Neuronal stem cell (in vitro differentiated cells): Measurements from ENCODE around the gene RPS14.

Experiments
- DNase-seq: peaks from one replicate; pipeline ENCODE4 v3.0.0-alpha.2; 2013; ENCODE audit warnings: low spot score
- H2AFZ ChIP-seq: one replicate; pipeline ENCODE4 v1.6.1; 2013; ENCODE audit warnings: mild to moderate bottlenecking, low read length, inconsistent platforms
- H2AK5ac ChIP-seq: 2 replicates; pipeline ENCODE4 v1.6.1; 2013; ENCODE audit warnings: low read depth, mild to moderate bottlenecking, inconsistent platforms, low read length, moderate library complexity, mixed read lengths
- H2BK120ac ChIP-seq: 2 replicates; pipeline ENCODE4 v1.6.1; 2013; ENCODE audit warnings: low read depth, mild to moderate bottlenecking, inconsistent platforms, low read length, moderate library complexity, mixed read lengths
- H2BK12ac ChIP-seq: one replicate; pipeline ENCODE4 v1.6.1; 2013; ENCODE audit warnings: low read length, inconsistent platforms
- H2BK15ac ChIP-seq: 2 replicates; pipeline ENCODE4 v1.6.1; 2013; ENCODE audit warnings: mild to moderate bottlenecking, low read length, inconsistent platforms, mixed read lengths
- H2BK5ac ChIP-seq: one replicate; pipeline ENCODE4 v1.6.1; 2013; ENCODE audit warnings: inconsistent platforms, mild to moderate bottlenecking, low read length, moderate library complexity
- H3K14ac ChIP-seq: one replicate; pipeline ENCODE4 v1.6.1; 2013; ENCODE audit warnings: low read length, inconsistent platforms
- H3K18ac ChIP-seq: 2 replicates; pipeline ENCODE4 v1.6.1; 2013; ENCODE audit warnings: low read length, inconsistent platforms
- H3K23ac ChIP-seq: 2 replicates; pipeline ENCODE4 v1.6.1; 2013; ENCODE audit warnings: low read depth, mild to moderate bottlenecking, mixed read lengths, low read length, inconsistent platforms; ENCODE audit not compliant: poor library complexity
- H3K27ac ChIP-seq: replicated peaks from 3 replicates; pipeline ENCODE4 v1.5.1; 2013; ENCODE audit warnings: low read length, inconsistent platforms
- H3K27me3 ChIP-seq, 3 experiments: 2 replicates each; pipeline ENCODE4 v1.6.1; 2013; ENCODE audit warnings: low read length in 3 of 3, mild to moderate bottlenecking in 2 of 3, inconsistent platforms in 1 of 3, low read depth in 1 of 3, mixed read lengths in 1 of 3, moderate library complexity in 1 of 3; ENCODE audit not compliant: control insufficient read depth in 3 of 3, insufficient read depth in 3 of 3
- H3K36me3 ChIP-seq, 2 donors: replicated peaks in 1 of 2; 2 replicates each; pipeline ENCODE4 v1.6.1; 2013; ENCODE audit warnings: low read length in 2 of 2; ENCODE audit not compliant: control insufficient read depth in 2 of 2, insufficient read depth in 2 of 2
- H3K4ac ChIP-seq: 2 replicates; pipeline ENCODE4 v1.6.1; 2013; ENCODE audit warnings: inconsistent platforms, mild to moderate bottlenecking, low read length, moderate library complexity
- H3K4me1 ChIP-seq, 2 donors: 1 replicate in 1 of 2; 2 replicates in 1 of 2; pipeline ENCODE4 v1.6.1; 2013; ENCODE audit warnings: low read length in 2 of 2, low read depth in 1 of 2; ENCODE audit not compliant: control insufficient read depth in 2 of 2, insufficient read depth in 1 of 2
- H3K4me2 ChIP-seq: one replicate; pipeline ENCODE4 v1.6.1; 2013; ENCODE audit warnings: mild to moderate bottlenecking, low read length, inconsistent platforms; ENCODE audit not compliant: insufficient read depth, poor library complexity, severe bottlenecking
- H3K4me3 ChIP-seq, 2 donors: 2 replicates each; pipeline ENCODE4 v1.5.1; 2013; ENCODE audit warnings: low read length in 2 of 2, mild to moderate bottlenecking in 2 of 2, inconsistent platforms in 1 of 2, moderate library complexity in 1 of 2
- H3K79me1 ChIP-seq: one replicate; pipeline ENCODE4 v1.6.1; 2013; ENCODE audit warnings: low read depth, mild to moderate bottlenecking, inconsistent platforms, low read length, moderate library complexity
- H3K9ac ChIP-seq: one replicate; pipeline ENCODE4 v1.6.1; 2013; ENCODE audit warnings: mild to moderate bottlenecking, low read depth, low read length, inconsistent platforms; ENCODE audit not compliant: poor library complexity
- H3K9me3 ChIP-seq, 2 donors: replicated peaks in 1 of 2; 2 replicates each; pipeline versions ENCODE3 to v1.6.1; 2013; ENCODE audit warnings: low read length in 2 of 2, mild to moderate bottlenecking in 2 of 2, inconsistent platforms in 1 of 2, low read depth in 1 of 2, mixed read lengths in 1 of 2, moderate library complexity in 1 of 2; ENCODE audit not compliant: control insufficient read depth in 2 of 2, insufficient read depth in 1 of 2
- H4K8ac ChIP-seq: one replicate; pipeline ENCODE4 v1.6.1; 2013; ENCODE audit warnings: low read depth, mild to moderate bottlenecking, inconsistent platforms, low read length, moderate library complexity
- H4K91ac ChIP-seq: one replicate; pipeline ENCODE4 v1.6.1; 2013; ENCODE audit warnings: low read length, low read depth, mild to moderate bottlenecking, inconsistent platforms; ENCODE audit not compliant: poor library complexity
- WGBS, 2 donors: extraction: QIAGEN DNeasy Blood & Tissue Kit; methylation state at CpG; one replicate each; pipeline ENCODE4 v1.1.7; 2013; ENCODE audit warnings: missing lambda C conversion rate in 2 of 2, mixed read lengths in 1 of 2; ENCODE audit not compliant: insufficient read length in 2 of 2, insufficient replicate concordance in 1 of 2; ENCODE audit errors: extremely low coverage in 2 of 2; 5-methylcytosine and 5-hydroxymethylcytosine counted together

Gene RPS14

DNA sequence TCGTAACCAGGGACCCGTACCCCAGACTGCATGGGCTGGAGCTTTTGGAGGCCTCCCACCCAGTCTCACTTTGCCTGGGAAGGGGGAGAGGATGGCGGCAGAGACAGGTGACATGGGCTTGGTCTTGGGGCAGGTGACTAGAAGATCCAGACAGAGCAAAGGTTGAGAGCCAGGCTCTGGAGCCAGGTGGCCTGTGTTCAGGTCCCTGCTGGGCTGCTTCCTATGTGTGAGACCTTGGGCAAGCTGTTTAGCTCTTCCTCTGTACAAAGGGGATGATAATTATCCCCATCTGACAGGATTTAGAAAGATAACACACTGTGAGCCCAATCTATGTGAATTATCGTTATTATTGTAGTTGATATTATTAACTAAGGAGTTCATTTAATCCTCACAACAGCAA, 42.3 kb upstream of the RPS14 start:
- Histone ChIP-seq H2BK12ac (no peak overlapping the region), H3K27ac (no peak overlapping the region), H3K79me1 (peaks cover 18% of the 10 kb centered on the region), H2BK120ac (no peak overlapping the region), H2BK15ac (no peak overlapping the region), H3K4me1 (peaks cover 22 to 43% of the 10 kb centered on the region in 2 donors), H3K36me3 (peaks cover 2 to 59% of the 10 kb centered on the region in 2 donors), H2AK5ac (no peak overlapping the region), H3K18ac (peak overlapping the region; percentile 55), H3K23ac (no peak overlapping the region), H3K4me2 (no peak overlapping the region), H4K8ac (no peak overlapping the region), H3K27me3 (no peaks in the 10 kb centered on the region), H3K9ac (no peak overlapping the region), H3K14ac (no peak overlapping the region), H4K91ac (no peak overlapping the region), H2BK5ac (no peak overlapping the region), H3K9me3 (no peaks in the 10 kb centered on the region), H2AFZ (no peak overlapping the region), H3K4ac (no peak overlapping the region), H3K4me3 (no peak overlapping the region)
- WGBS, 2 donors, result no CpG with 5 or more reads among the region's 4 CpGs
- no peak for DNase-seq

DNA sequence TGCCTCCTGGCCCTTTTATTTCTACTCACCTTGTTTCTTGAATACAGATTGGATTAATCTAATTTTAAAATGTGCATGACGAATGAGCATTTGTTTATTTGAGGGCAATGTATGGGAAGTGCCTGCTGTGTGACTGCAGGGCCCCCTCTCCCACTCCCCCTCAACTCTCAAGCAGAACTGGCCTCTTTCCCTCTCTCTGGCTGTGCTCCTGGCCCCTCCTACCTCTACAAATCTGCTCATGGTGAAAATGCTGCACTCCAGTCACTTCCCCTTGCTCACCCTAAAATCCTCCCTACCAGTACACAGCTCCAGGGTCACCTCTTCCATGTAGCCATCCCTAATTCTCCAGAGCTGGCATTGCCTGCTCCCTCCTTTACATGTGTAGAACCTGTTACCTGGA, 41.2 kb upstream of the RPS14 start:
- no peak overlapping the region for H4K8ac ChIP-seq
- H3K23ac ChIP-seq, result no peak overlapping the region
- no peak overlapping the region for H3K27ac ChIP-seq
- H2BK15ac ChIP-seq, result no peak overlapping the region
- no peak overlapping the region for H3K9ac ChIP-seq
- no peak overlapping the region for H3K4me3 ChIP-seq
- no peak for DNase-seq
- H3K4me1 ChIP-seq, result peaks cover 22 to 43% of the 10 kb centered on the region in 2 donors
- H3K36me3 ChIP-seq, result peaks cover 0 to 50% of the 10 kb centered on the region in 2 donors
- H3K9me3 ChIP-seq, result no peaks in the 10 kb centered on the region
- no peak overlapping the region for H2AK5ac ChIP-seq
- no peak overlapping the region for H3K14ac ChIP-seq
- no peak overlapping the region for H2AFZ ChIP-seq
- no peak overlapping the region for H3K18ac ChIP-seq
- no peaks in the 10 kb centered on the region for H3K27me3 ChIP-seq
- H3K4ac ChIP-seq, result no peak overlapping the region
- H2BK12ac ChIP-seq, result no peak overlapping the region
- H4K91ac ChIP-seq, result no peak overlapping the region
- peaks cover 17% of the 10 kb centered on the region for H3K79me1 ChIP-seq
- H2BK5ac ChIP-seq, result no peak overlapping the region
- no CpG with 5 or more reads among the region's 1 CpG for WGBS, 2 donors
- H3K4me2 ChIP-seq, result no peak overlapping the region
- H2BK120ac ChIP-seq, result no peak overlapping the region

DNA sequence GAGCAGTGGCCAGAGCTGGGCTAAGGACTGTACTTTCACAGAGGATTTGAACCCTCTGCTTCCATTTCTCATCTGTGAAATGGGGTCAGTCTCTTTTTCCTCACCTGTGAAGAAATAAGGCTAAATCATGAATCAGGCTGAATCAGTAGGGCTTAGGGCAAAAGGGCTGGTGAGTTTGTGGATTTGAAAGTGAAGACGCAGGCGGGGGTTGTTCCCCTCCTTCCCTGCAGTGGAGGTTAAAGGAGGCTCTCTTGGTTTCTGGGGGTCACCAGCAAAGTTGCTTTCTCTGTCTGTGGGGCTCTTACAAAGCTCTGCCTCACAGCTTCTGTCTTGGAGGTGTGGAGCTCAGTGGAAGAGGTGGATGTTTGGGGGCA, 40.7 kb upstream of the RPS14 start:
- Histone ChIP-seq H3K23ac (no peak overlapping the region), H3K36me3 (peaks cover 0 to 47% of the 10 kb centered on the region in 2 donors), H3K9ac (no peak overlapping the region), H2BK120ac (no peak overlapping the region), H3K27ac (no peak overlapping the region), H3K79me1 (peaks cover 18% of the 10 kb centered on the region), H2AK5ac (no peak overlapping the region), H3K4me2 (no peak overlapping the region), H4K8ac (no peak overlapping the region), H2BK15ac (no peak overlapping the region), H4K91ac (no peak overlapping the region), H3K9me3 (no peaks in the 10 kb centered on the region), H2AFZ (no peak overlapping the region), H3K4ac (no peak overlapping the region), H2BK5ac (peak overlapping the region; percentile 10), H3K14ac (no peak overlapping the region), H3K4me1 (peaks cover 22 to 43% of the 10 kb centered on the region in 2 donors), H3K27me3 (no peaks in the 10 kb centered on the region), H2BK12ac (no peak overlapping the region), H3K18ac (no peak overlapping the region), H3K4me3 (no peak overlapping the region)
- DNase-seq, result no peak
- no CpG with 5 or more reads among the region's 2 CpGs for WGBS, 2 donors

- Histone ChIP-seq H4K91ac (no peak overlapping the region), H3K18ac (no peak overlapping the region), H3K4me2 (no peak overlapping the region), H3K36me3 (peaks cover 0 to 47% of the 10 kb centered on the region in 2 donors), H3K14ac (no peak overlapping the region), H2BK15ac (no peak overlapping the region), H3K4me1 (peaks cover 22 to 46% of the 10 kb centered on the region in 2 donors), H3K9ac (no peak overlapping the region), H2AFZ (no peak overlapping the region), H2BK120ac (no peak overlapping the region), H4K8ac (no peak overlapping the region), H2BK12ac (no peak overlapping the region), H2BK5ac (peak overlapping the region; percentile 10), H2AK5ac (no peak overlapping the region), H3K27ac (no peak overlapping the region), H3K9me3 (no peaks in the 10 kb centered on the region), H3K79me1 (peaks cover 18% of the 10 kb centered on the region), H3K4me3 (no peak overlapping the region), H3K23ac (no peak overlapping the region), H3K4ac (no peak overlapping the region), H3K27me3 (no peaks in the 10 kb centered on the region)
- no CpG with 5 or more reads among the region's 9 CpGs for WGBS, 2 donors
- no peak for DNase-seq
Observed at GRCh38 chr5:150489360-150490295, 40.1 kb upstream of the RPS14 start.
